Left ventricle myocardium inferior (tissue), 1 donor: Measurements from ENCODE around the gene CAMSAP2. TPM values are rescaled to one million over a fixed set of nuclear protein-coding genes. Genes with fewer than 3 reads are reported as not detected.

Experiments
- DNase-seq: peaks from one replicate; pipeline ENCODE4 v3.0.0-alpha.2; 2020
- H3K27ac ChIP-seq: fragments of 200-600 bp; replicated peaks from 2 replicates; pipeline ENCODE4 v1.8.0; 2021
- H3K27me3 ChIP-seq: fragments of 200-600 bp; 2 replicates; pipeline ENCODE4 v1.8.0; 2021; ENCODE audit warnings: low read depth
- H3K36me3 ChIP-seq: fragments of 200-600 bp; 2 replicates; pipeline ENCODE4 v1.8.0; 2021
- H3K4me1 ChIP-seq: fragments of 200-600 bp; 2 replicates; pipeline ENCODE4 v1.8.0; 2021
- H3K4me3 ChIP-seq: fragments of 200-600 bp; 2 replicates; pipeline ENCODE4 v1.8.0; 2021; ENCODE audit warnings: mild to moderate bottlenecking, moderate library complexity
- H3K9me3 ChIP-seq: fragments of 200-600 bp; replicated peaks from 2 replicates; pipeline ENCODE4 v1.8.0; 2021
- CTCF ChIP-seq: fragments of 200-600 bp; IDR thresholded peaks from 2 replicates; pipeline ENCODE4 v1.8.0; 2021; ENCODE audit warnings: antibody characterized with exemption, mild to moderate bottlenecking, borderline replicate concordance
- intact Hi-C: fragments of 100-400 bp; cut with micrococcal nuclease; formaldehyde crosslinking; loops from one replicate; pipeline ENCODE4 v1.11.0; 2022
- total RNA-seq: library from RNA; stranded (reverse); fragmentation: NEBNext Ultra II Directional; extraction: Animal tissue kit (Norgen Biotek cat#: 25700); gene quantifications from one replicate; pipeline ENCODE4 v1.2.1, GENCODE V29; 2021
- donor health status: DM: no; HTN: yes; CAD: no; lungs with severe emphysema.

The CAMSAP2 gene
- total RNA-seq, 1 donor from 2014 or later, result 34.1 TPM

GRCh38 chr1:200729863-200730262, 8.8 kb upstream of the CAMSAP2 start:
- DNase-seq, result no peak
- intact Hi-C loops, result no loop called here
- H3K4me3 ChIP-seq, result no peak overlapping the region
- H3K27me3 ChIP-seq, result no peaks in the 10 kb centered on the region
- H3K27ac ChIP-seq, result peak overlapping the region; percentile 6
- no peaks in the 10 kb centered on the region for H3K36me3 ChIP-seq
- H3K4me1 ChIP-seq, result no peaks in the 10 kb centered on the region
- TF ChIP-seq CTCF, result no peak
- H3K9me3 ChIP-seq, result no peaks in the 10 kb centered on the region

- no peaks in the 10 kb centered on the region for H3K27me3 ChIP-seq
- intact Hi-C loops, result no loop called here
- H3K4me3 ChIP-seq, result no peak overlapping the region
- no peaks in the 10 kb centered on the region for H3K4me1 ChIP-seq
- H3K27ac ChIP-seq, result no peak overlapping the region
- no peaks in the 10 kb centered on the region for H3K36me3 ChIP-seq
- no peak for DNase-seq
- no peaks in the 10 kb centered on the region for H3K9me3 ChIP-seq
- TF ChIP-seq CTCF, result no peak
These were observed 6.9 kb upstream of the CAMSAP2 start for GRCh38 chr1:200731654-200732332.

- Histone ChIP-seq H3K4me3 (no peak overlapping the region), H3K9me3 (no peaks in the 10 kb centered on the region), H3K36me3 (no peaks in the 10 kb centered on the region), H3K27me3 (no peaks in the 10 kb centered on the region), H3K27ac (no peak overlapping the region), H3K4me1 (no peaks in the 10 kb centered on the region)
- intact Hi-C loops, result no loop called here
- DNase-seq, result no peak
- no peak for TF ChIP-seq CTCF
These were observed 6.3 kb upstream of the CAMSAP2 start for GRCh38 chr1:200732438-200732837.

DNA sequence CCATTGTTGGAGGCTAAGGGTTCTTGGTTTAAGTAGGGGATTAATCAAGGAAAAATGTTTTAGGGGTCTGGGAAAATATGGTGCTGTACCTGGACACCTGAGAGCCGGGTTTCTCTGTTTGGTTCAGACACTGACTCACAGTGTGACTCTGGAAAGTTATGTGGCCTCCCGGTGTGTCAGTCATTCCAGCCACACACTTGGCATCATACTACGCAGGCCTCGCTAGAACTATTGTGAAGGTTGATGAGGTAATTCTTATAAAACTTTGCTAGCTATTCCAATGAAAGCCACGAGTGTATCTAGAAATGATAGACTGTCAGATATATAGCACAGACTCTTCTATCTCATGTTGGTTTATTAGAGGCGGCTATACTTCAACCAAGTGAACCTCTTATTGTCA, 4.8 kb upstream of the CAMSAP2 start:
- Histone ChIP-seq H3K9me3 (no peaks in the 10 kb centered on the region), H3K4me3 (no peak overlapping the region), H3K36me3 (no peaks in the 10 kb centered on the region), H3K27me3 (no peaks in the 10 kb centered on the region), H3K27ac (no peak overlapping the region), H3K4me1 (peaks cover 8% of the 10 kb centered on the region)
- DNase-seq, result no peak
- intact Hi-C loops, result no loop called here
- no peak for TF ChIP-seq CTCF

- intact Hi-C loops, result no loop called here
- no peaks in the 10 kb centered on the region for H3K9me3 ChIP-seq
- TF ChIP-seq CTCF, result no peak
- H3K4me1 ChIP-seq, result peaks cover 44% of the 10 kb centered on the region
- H3K36me3 ChIP-seq, result no peaks in the 10 kb centered on the region
- peak overlapping the region; percentile 92 for H3K4me3 ChIP-seq
- peak overlapping the region; percentile 100 for H3K27ac ChIP-seq
- H3K27me3 ChIP-seq, result no peaks in the 10 kb centered on the region
- no peak for DNase-seq
These were observed 924 bp upstream of the CAMSAP2 start for GRCh38 chr1:200737647-200738291.
